LoVo (cell line): ENCODE data around the gene GTF2F2.
"Not testable (repeated sequence)": the region's sequence is repeated elsewhere in the genome, so short reads cannot be mapped to it uniquely, and the experiment has no call there.

ENCODE experiments used
- DNase-seq: peaks from one replicate; pipeline ENCODE4 v3.0.0-alpha.2; 2016; ENCODE audit warnings: low spot score

The GTF2F2 gene

DNA sequence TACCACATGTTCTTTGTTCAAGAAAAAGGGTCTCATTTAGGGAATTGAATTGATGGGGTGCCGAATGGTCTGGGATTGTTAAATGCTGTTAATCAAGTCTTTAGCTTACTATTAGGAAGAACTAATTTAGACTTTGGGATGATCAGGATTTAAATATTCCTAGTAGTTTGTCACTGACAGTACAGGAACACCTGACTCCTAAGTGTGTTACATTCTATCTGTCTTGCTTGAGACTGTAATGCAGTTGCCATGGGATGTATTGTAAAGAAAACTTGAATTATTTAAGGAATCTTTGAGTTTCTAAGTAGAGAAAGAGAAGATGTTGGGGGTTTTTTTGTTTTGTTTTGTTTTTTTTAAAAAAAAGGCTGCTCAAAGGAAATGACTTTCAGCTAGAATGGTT is 98.4 kb downstream of the GTF2F2 start:
- no peak for DNase-seq

GRCh38 chr13:45219123-45219891 is 99.0 kb downstream of the GTF2F2 start:
- peak; percentile 47 for DNase-seq

GRCh38 chr13:45219938-45220375 is 99.6 kb downstream of the GTF2F2 start:
- DNase-seq = peak; percentile 91

DNA sequence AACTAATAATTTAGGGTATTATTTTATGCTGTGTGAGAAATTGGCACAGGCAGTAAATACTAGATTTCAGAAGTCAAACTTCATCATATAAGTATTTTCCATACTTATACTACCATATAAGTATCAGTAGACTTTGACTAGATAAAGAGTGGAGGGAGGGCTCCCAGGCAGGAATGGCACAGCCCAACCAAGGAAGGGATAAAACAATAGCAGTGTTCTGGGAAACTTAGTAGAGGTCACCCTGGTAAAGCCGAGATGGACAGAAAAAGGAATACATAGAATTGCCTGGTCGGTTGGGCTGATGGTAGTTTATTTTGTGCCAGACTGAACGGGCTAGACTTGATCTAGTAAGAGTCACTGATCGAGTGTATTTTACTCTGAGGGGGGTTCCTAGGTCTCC is 100.1 kb downstream of the GTF2F2 start:
- DNase-seq = no peak

GRCh38 chr13:45222516-45222915 is 102.2 kb downstream of the GTF2F2 start:
- DNase-seq = no peak

GRCh38 chr13:45222919-45223318 is 102.6 kb downstream of the GTF2F2 start:
- no peak for DNase-seq

GRCh38 chr13:45224176-45224575 is 103.9 kb downstream of the GTF2F2 start:
- no peak for DNase-seq

- DNase-seq = no peak
These were observed 105.1 kb downstream of the GTF2F2 start for GRCh38 chr13:45225370-45225769.

DNA sequence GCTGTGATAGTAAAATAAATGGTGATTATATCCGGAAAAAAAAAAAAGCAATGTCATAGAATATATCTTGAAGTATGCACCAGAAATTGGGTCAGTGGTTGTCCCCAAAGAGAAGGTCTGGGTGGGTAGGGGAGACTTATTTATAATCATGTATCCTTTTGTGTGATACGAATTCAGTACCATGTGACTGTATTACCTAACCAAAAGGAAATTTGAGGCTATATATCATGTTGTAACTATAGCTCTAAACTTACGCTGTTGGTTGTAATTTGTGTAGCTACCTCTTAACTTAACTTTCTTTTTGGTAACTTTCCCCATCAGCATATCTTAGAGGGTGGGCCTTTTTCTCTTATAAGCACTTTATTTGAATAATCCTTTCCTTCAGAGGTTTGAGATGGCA is 105.7 kb downstream of the GTF2F2 start:
- DNase-seq = no peak

DNA sequence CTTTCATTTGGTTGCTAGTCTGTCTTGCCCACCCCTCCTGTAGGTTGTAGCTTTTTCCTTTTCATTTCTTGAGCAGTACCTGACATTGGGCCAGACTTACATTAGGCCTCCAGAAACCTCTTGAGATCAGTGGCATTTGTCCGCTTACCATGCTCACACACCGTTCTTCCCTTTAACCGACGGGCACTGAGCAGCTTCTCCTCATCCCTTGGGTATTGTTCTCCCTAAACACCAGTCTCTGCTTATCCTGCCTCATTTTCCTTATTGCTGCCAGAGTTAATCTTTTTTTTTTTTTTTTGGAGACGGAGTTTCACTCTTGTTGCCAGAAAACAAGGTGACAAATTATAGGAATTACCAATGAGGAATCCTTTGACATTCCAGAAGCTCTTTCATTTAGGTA is 107.7 kb downstream of the GTF2F2 start:
- DNase-seq = no peak

- no peak for DNase-seq
These were observed 108.9 kb downstream of the GTF2F2 start for GRCh38 chr13:45229172-45229571.

DNA sequence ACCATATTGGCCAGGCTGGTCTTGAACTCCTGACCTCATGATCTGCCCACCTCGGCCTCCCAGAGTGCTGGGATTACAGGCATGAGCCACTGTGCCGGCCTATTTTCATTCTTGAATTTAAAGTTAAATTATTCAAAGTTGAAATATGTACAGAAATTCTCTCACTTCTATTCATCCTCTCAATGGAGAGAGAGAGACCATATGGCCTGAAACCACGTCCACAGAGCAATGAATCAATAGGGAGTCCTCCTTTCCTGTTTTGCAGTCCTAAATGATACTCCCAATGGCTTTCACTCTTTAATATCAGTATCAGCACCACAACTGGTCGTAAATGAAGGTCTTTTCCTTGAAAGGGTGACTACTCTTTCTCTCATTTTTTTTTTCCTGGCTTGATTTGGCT is 111.0 kb downstream of the GTF2F2 start:
- DNase-seq = no peak

GRCh38 chr13:45231722-45232121 is 111.4 kb downstream of the GTF2F2 start:
- DNase-seq = no peak

- DNase-seq = no peak
These were observed 112.3 kb downstream of the GTF2F2 start for GRCh38 chr13:45232591-45232990.

GRCh38 chr13:45238945-45239795 is 118.9 kb downstream of the GTF2F2 start:
- DNase-seq = no peak

GRCh38 chr13:45240143-45240542 is 119.8 kb downstream of the GTF2F2 start:
- DNase-seq = no peak

- DNase-seq = peak; percentile 10
These were observed 121.8 kb downstream of the GTF2F2 start for GRCh38 chr13:45242070-45242469.

- DNase-seq = no peak
These were observed 122.2 kb downstream of the GTF2F2 start for GRCh38 chr13:45242524-45242923.

DNA sequence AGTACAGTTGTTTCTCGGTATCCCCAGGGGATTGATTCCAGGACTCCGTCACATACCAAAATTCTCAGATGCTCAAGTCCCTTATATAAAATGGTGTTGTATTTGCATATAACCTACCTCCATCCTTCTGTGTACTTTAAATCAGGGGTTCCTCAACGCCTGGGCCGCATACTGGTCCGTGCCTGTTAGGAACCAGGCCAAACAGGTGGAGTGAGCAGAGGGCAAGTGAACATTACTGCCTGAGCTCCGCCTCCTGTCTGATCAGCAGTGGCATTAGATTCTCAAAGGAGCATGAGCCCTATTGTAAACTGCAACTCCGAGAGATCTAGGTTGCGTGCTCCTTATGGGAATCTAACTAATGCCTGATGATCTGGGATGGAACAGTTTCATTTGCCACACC is 122.8 kb downstream of the GTF2F2 start:
- DNase-seq = no peak

GRCh38 chr13:45244736-45245135 is 124.4 kb downstream of the GTF2F2 start:
- DNase-seq = not testable (repeated sequence)

- DNase-seq = no peak
These were observed 129.4 kb downstream of the GTF2F2 start for GRCh38 chr13:45249662-45250061.

GRCh38 chr13:45254396-45254795 is 134.1 kb downstream of the GTF2F2 start:
- DNase-seq = no peak
